Measurements from ENCODE around the gene SFSWAP. TPM values are rescaled to one million over a fixed set of nuclear protein-coding genes. Genes with fewer than 3 reads are reported as not detected.
"Not testable (repeated sequence)": the region's sequence is repeated elsewhere in the genome, so short reads cannot be mapped to it uniquely, and the experiment has no call there.

SFSWAP gene
- total and polyA plus RNA-seq, 2 experiments from 2014 or later, result 21.4 to 25.1 TPM

- Histone ChIP-seq H3K36me3 (replicated peaks; ENCODE audit: insufficient read depth, low read depth) (no peaks in the 10 kb centered on the region), H3K9me2 (replicated peaks; ENCODE audit: insufficient read depth) (no peaks in the 10 kb centered on the region), H3K4me3 (no peak overlapping the region), H3K27me3 (no peaks in the 10 kb centered on the region), H3K9me3 (ENCODE audit: low read depth) (no peaks in the 10 kb centered on the region), H4K20me1 (ENCODE audit: insufficient read depth, poor library complexity, severe bottlenecking) (no peaks in the 10 kb centered on the region), H3K27ac (peak overlapping the region; percentile 53), H2AFZ (no peak overlapping the region), H3K4me2 (no peak overlapping the region), H3K4me1 (ENCODE audit: insufficient read depth) (no peaks in the 10 kb centered on the region), H3K79me2 (no peaks in the 10 kb centered on the region)
- peak; percentile 51 for DNase-seq (ENCODE audit: low spot score)
- TF ChIP-seq CTCF (IDR thresholded peaks at IDR 0.05; ENCODE audit: poor library complexity) (no peak), EZH2 (IDR thresholded peaks at IDR 0.05; ENCODE audit: borderline replicate concordance) (no peak), EZH2phosphoT487 (IDR thresholded peaks at IDR 0.05; ENCODE audit: low read depth, severe bottlenecking, unreplicated experiment) (no peak)
- 80% methylated on average over 20 of the region's 21 CpGs for WGBS (ENCODE audit: low lambda C conversion rate, missing lambda C conversion rate)
Observed at GRCh38 chr12:131737150-131737827, 26.4 kb downstream of the SFSWAP start.

GRCh38 chr12:131738196-131738595, 27.3 kb downstream of the SFSWAP start:
- Histone ChIP-seq H3K27me3 (no peaks in the 10 kb centered on the region), H4K20me1 (ENCODE audit: insufficient read depth, poor library complexity, severe bottlenecking) (no peaks in the 10 kb centered on the region), H3K9me3 (ENCODE audit: low read depth) (no peaks in the 10 kb centered on the region), H3K4me2 (no peak overlapping the region), H3K36me3 (replicated peaks; ENCODE audit: insufficient read depth, low read depth) (no peaks in the 10 kb centered on the region), H3K4me3 (no peak overlapping the region), H3K27ac (no peak overlapping the region), H2AFZ (no peak overlapping the region), H3K9me2 (replicated peaks; ENCODE audit: insufficient read depth) (no peaks in the 10 kb centered on the region), H3K4me1 (ENCODE audit: insufficient read depth) (no peaks in the 10 kb centered on the region), H3K79me2 (no peaks in the 10 kb centered on the region)
- no peak for DNase-seq (ENCODE audit: low spot score)
- TF ChIP-seq EZH2 (IDR thresholded peaks at IDR 0.05; ENCODE audit: borderline replicate concordance), result no peak
- no peak for TF ChIP-seq CTCF (IDR thresholded peaks at IDR 0.05; ENCODE audit: poor library complexity)
- TF ChIP-seq EZH2phosphoT487 (IDR thresholded peaks at IDR 0.05; ENCODE audit: low read depth, severe bottlenecking, unreplicated experiment), result no peak
- WGBS (ENCODE audit: low lambda C conversion rate, missing lambda C conversion rate), result 96% methylated on average over 5 of the region's 5 CpGs

DNA sequence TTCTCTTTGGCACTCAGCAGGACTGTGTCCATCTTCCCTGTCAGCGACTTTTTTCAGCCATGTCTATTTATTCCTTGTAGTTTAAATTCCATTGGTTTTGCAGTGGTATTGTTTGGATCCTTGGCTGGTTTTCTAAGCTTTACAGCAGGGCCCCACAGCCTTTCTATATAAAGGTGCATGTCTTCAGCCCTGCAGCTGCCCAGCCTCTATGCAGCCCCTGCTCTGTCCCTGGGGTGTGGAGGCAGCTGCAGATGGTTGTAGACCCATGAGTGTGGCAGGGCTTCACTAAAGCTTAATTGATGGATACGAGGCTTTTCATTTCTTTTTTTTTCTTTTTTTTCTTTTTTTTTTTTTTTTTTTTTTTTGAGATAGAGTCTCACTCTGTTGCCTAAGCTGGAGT, 29.7 kb downstream of the SFSWAP start:
- H3K4me1 ChIP-seq (ENCODE audit: insufficient read depth), result no peaks in the 10 kb centered on the region
- H3K27me3 ChIP-seq, result no peaks in the 10 kb centered on the region
- no peak for DNase-seq (ENCODE audit: low spot score)
- H2AFZ ChIP-seq, result no peak overlapping the region
- H3K79me2 ChIP-seq, result no peaks in the 10 kb centered on the region
- H3K4me3 ChIP-seq, result no peak overlapping the region
- H3K9me3 ChIP-seq (ENCODE audit: low read depth), result peaks cover 7% of the 10 kb centered on the region
- TF ChIP-seq EZH2phosphoT487 (IDR thresholded peaks at IDR 0.05; ENCODE audit: low read depth, severe bottlenecking, unreplicated experiment), result no peak
- no peak for TF ChIP-seq CTCF (IDR thresholded peaks at IDR 0.05; ENCODE audit: poor library complexity)
- TF ChIP-seq EZH2 (IDR thresholded peaks at IDR 0.05; ENCODE audit: borderline replicate concordance), result no peak
- no peak overlapping the region for H3K4me2 ChIP-seq
- WGBS (ENCODE audit: low lambda C conversion rate, missing lambda C conversion rate), result 95% methylated on average over 2 of the region's 2 CpGs
- no peaks in the 10 kb centered on the region for H4K20me1 ChIP-seq (ENCODE audit: insufficient read depth, poor library complexity, severe bottlenecking)
- no peaks in the 10 kb centered on the region for H3K9me2 ChIP-seq (replicated peaks; ENCODE audit: insufficient read depth)
- no peaks in the 10 kb centered on the region for H3K36me3 ChIP-seq (replicated peaks; ENCODE audit: insufficient read depth, low read depth)
- no peak overlapping the region for H3K27ac ChIP-seq

- not testable (repeated sequence) for H3K79me2 ChIP-seq; DNase-seq (ENCODE audit: low spot score); H4K20me1 ChIP-seq (ENCODE audit: insufficient read depth, poor library complexity, severe bottlenecking); H3K4me1 ChIP-seq (ENCODE audit: insufficient read depth); H3K36me3 ChIP-seq (replicated peaks; ENCODE audit: insufficient read depth, low read depth); H3K4me3 ChIP-seq; H2AFZ ChIP-seq; H3K4me2 ChIP-seq; H3K9me2 ChIP-seq (replicated peaks; ENCODE audit: insufficient read depth); H3K9me3 ChIP-seq (ENCODE audit: low read depth); H3K27ac ChIP-seq; H3K27me3 ChIP-seq
- 97% methylated on average over 3 of the region's 3 CpGs for WGBS (ENCODE audit: low lambda C conversion rate, missing lambda C conversion rate)
Observed at GRCh38 chr12:131742761-131743160, 31.9 kb downstream of the SFSWAP start.

DNA sequence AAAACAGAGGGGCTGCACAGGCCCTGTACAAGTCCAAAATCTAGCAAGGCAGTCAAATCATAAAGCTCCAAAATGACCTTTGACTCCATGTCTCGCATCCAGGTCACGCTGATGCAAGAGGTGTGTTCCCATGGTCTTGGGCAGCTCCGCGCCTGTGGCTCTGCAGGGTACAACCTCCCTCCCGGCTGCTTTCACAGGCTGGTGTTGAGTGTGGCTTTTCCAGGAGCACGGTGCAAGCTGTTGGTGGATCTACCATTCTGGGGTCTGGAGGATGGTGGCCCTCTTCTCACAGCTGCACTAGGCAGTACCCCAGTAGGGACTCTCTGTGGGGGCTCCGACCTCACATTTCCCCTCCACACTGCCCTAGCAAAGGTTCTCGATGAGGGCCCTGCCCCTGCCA, 32.5 kb downstream of the SFSWAP start:
- DNase-seq (ENCODE audit: low spot score); H3K4me3 ChIP-seq; H3K79me2 ChIP-seq; H3K4me2 ChIP-seq; H3K9me3 ChIP-seq (ENCODE audit: low read depth); H3K4me1 ChIP-seq (ENCODE audit: insufficient read depth); H3K9me2 ChIP-seq (replicated peaks; ENCODE audit: insufficient read depth); H4K20me1 ChIP-seq (ENCODE audit: insufficient read depth, poor library complexity, severe bottlenecking); H3K36me3 ChIP-seq (replicated peaks; ENCODE audit: insufficient read depth, low read depth); H2AFZ ChIP-seq; H3K27me3 ChIP-seq; H3K27ac ChIP-seq: not testable (repeated sequence)
- WGBS (ENCODE audit: low lambda C conversion rate, missing lambda C conversion rate), result over 99% methylated on average over 8 of the region's 8 CpGs

- not testable (repeated sequence) for H3K27ac ChIP-seq; H3K36me3 ChIP-seq (replicated peaks; ENCODE audit: insufficient read depth, low read depth); H3K27me3 ChIP-seq; H3K4me1 ChIP-seq (ENCODE audit: insufficient read depth); H2AFZ ChIP-seq; H3K79me2 ChIP-seq; DNase-seq (ENCODE audit: low spot score); H3K9me2 ChIP-seq (replicated peaks; ENCODE audit: insufficient read depth); H3K4me2 ChIP-seq; H3K4me3 ChIP-seq; H4K20me1 ChIP-seq (ENCODE audit: insufficient read depth, poor library complexity, severe bottlenecking); H3K9me3 ChIP-seq (ENCODE audit: low read depth)
- WGBS (ENCODE audit: low lambda C conversion rate, missing lambda C conversion rate), result 100% methylated on average over 4 of the region's 4 CpGs
Observed at GRCh38 chr12:131743880-131744279, 33.0 kb downstream of the SFSWAP start.

Measured in hepatocyte (in vitro differentiated cells).